Astrocyte (in vitro differentiated cells and primary cell): ENCODE measurements around the gene ABCG5.

Source experiments
- CTCF ChIP-seq: IDR thresholded peaks from 2 replicates; pipeline ENCODE4 v1.5.1; 2011; ENCODE audit warnings: low read depth, mild to moderate bottlenecking, inconsistent platforms, low read length, moderate library complexity; ENCODE audit not compliant: insufficient read depth
- EZH2 ChIP-seq: IDR thresholded peaks from 2 replicates; pipeline ENCODE4 v1.6.1; 2012; ENCODE audit warnings: mild to moderate bottlenecking, low read length, inconsistent platforms; ENCODE audit not compliant: insufficient read depth

GRCh38 chr2:43845181-43845580 lies 6.5 kb upstream of the ABCG5 start:
- TF ChIP-seq CTCF: no peak
- no peak for TF ChIP-seq EZH2
